Karpas-422 (cell line): ENCODE measurements around the gene ZNF22. TPM values are rescaled to one million over a fixed set of nuclear protein-coding genes. Genes with fewer than 3 reads are reported as not detected.
A peak's percentile ranks its signal among the peaks of the same experiment; 100 is the strongest.

Experiments used
- DNase-seq: peaks from one replicate; pipeline ENCODE4 v3.0.0-alpha.2; 2015
- H2AFZ ChIP-seq: fragments of 200-600 bp; sonication (generic); 2 replicates; pipeline ENCODE4 v1.6.1; 2014; ENCODE audit warnings: antibody characterized with exemption, low read length, mixed read lengths
- H3K27ac ChIP-seq: fragments of 200-600 bp; sonication (generic); 2 replicates; pipeline ENCODE4 v1.5.1; 2014; ENCODE audit warnings: mild to moderate bottlenecking, low read length, moderate library complexity
- H3K27me3 ChIP-seq: fragments of 200-600 bp; sonication (generic); 2 replicates; pipeline ENCODE4 v1.6.1; 2014; ENCODE audit warnings: low read length, mixed read lengths
- H3K36me3 ChIP-seq: fragments of 200-600 bp; sonication (generic); 2 replicates; pipeline ENCODE4 v1.6.1; 2014; ENCODE audit warnings: low read length, mixed read lengths; ENCODE audit not compliant: insufficient read depth
- H3K4me1 ChIP-seq: fragments of 200-600 bp; sonication (generic); 2 replicates; pipeline ENCODE4 v1.6.1; 2014; ENCODE audit warnings: mild to moderate bottlenecking, low read length, mixed read lengths
- H3K4me2 ChIP-seq: fragments of 200-600 bp; sonication (generic); 2 replicates; pipeline ENCODE4 v1.6.1; 2014; ENCODE audit warnings: low read length, low read depth, mild to moderate bottlenecking; ENCODE audit not compliant: poor library complexity, severe bottlenecking
- H3K4me3 ChIP-seq: fragments of 200-600 bp; sonication (generic); 2 replicates; pipeline ENCODE4 v1.5.1; 2014; ENCODE audit warnings: mild to moderate bottlenecking, antibody characterized with exemption, low read length, mixed read lengths
- H3K79me2 ChIP-seq: fragments of 200-600 bp; sonication (generic); 2 replicates; pipeline ENCODE4 v1.6.1; 2014; ENCODE audit warnings: mild to moderate bottlenecking, low read length, mixed read lengths
- H3K9ac ChIP-seq: fragments of 200-600 bp; sonication (generic); 2 replicates; pipeline ENCODE4 v1.6.0; 2014; ENCODE audit warnings: low read length
- H3K9me2 ChIP-seq: fragments of 200-600 bp; sonication (generic), shearing (Covaris generic); replicated peaks from 2 replicates; pipeline ENCODE4 v1.6.0; 2014; ENCODE audit warnings: mild to moderate bottlenecking, low read length, moderate library complexity; ENCODE audit not compliant: insufficient read depth
- H3K9me3 ChIP-seq: fragments of 300-700, 200-600 bp; sonication (generic); 2 replicates; pipeline ENCODE4 v1.6.1; 2014; ENCODE audit warnings: low read length, mixed read lengths
- H4K20me1 ChIP-seq: fragments of 200-600 bp; sonication (generic); 2 replicates; pipeline ENCODE4 v1.6.1; 2014; ENCODE audit warnings: mild to moderate bottlenecking, antibody characterized with exemption, low read length, low read depth; ENCODE audit not compliant: insufficient read depth
- total RNA-seq: library from RNA; depleted of rRNA; stranded (reverse); fragments of >200 nt; shearing (Covaris generic); gene quantifications from 2 replicates; pipeline ENCODE4 v1.2.3, GENCODE V29; 2014; ENCODE audit warnings: low replicate concordance

Gene ZNF22
- total RNA-seq, 1 experiment from 2014 or later, result 53.2 TPM

- Histone ChIP-seq H3K27ac (no peak overlapping the region), H3K4me3 (no peak overlapping the region), H3K27me3 (no peaks in the 10 kb centered on the region), H3K9ac (no peak overlapping the region), H4K20me1 (no peaks in the 10 kb centered on the region), H3K9me2 (no peaks in the 10 kb centered on the region), H3K4me2 (no peak overlapping the region), H3K9me3 (no peaks in the 10 kb centered on the region), H2AFZ (peak overlapping the region; percentile 57; the same call in 1 of the 2 replicates), H3K4me1 (peaks cover 65% of the 10 kb centered on the region), H3K79me2 (no peaks in the 10 kb centered on the region), H3K36me3 (no peaks in the 10 kb centered on the region)
- no peak for DNase-seq
These were observed 33.8 kb upstream of the ZNF22 start for GRCh38 chr10:44966816-44967509.

- Histone ChIP-seq H2AFZ (peak overlapping the region; percentile 52; the same call in 1 of the 2 replicates), H3K36me3 (no peaks in the 10 kb centered on the region), H3K9me3 (no peaks in the 10 kb centered on the region), H3K4me1 (peaks cover 59% of the 10 kb centered on the region), H3K4me3 (no peak overlapping the region), H3K9ac (peak overlapping the region; percentile 23), H3K9me2 (no peaks in the 10 kb centered on the region), H3K4me2 (peak overlapping the region; percentile 14), H4K20me1 (no peaks in the 10 kb centered on the region), H3K27me3 (no peaks in the 10 kb centered on the region), H3K27ac (no peak overlapping the region), H3K79me2 (no peaks in the 10 kb centered on the region)
- no peak for DNase-seq
These were observed 33.1 kb upstream of the ZNF22 start for GRCh38 chr10:44967616-44968015.

GRCh38 chr10:44968091-44968490 is 32.6 kb upstream of the ZNF22 start:
- no peaks in the 10 kb centered on the region for H3K36me3 ChIP-seq
- H3K9me3 ChIP-seq, result no peaks in the 10 kb centered on the region
- H4K20me1 ChIP-seq, result no peaks in the 10 kb centered on the region
- H3K4me2 ChIP-seq, result peak overlapping the region; percentile 14
- H3K9me2 ChIP-seq, result no peaks in the 10 kb centered on the region
- peaks cover 59% of the 10 kb centered on the region for H3K4me1 ChIP-seq
- H3K27me3 ChIP-seq, result no peaks in the 10 kb centered on the region
- H3K9ac ChIP-seq, result peak overlapping the region; percentile 23
- H3K79me2 ChIP-seq, result no peaks in the 10 kb centered on the region
- no peak overlapping the region for H3K4me3 ChIP-seq
- peak overlapping the region; percentile 52; the same call in 1 of the 2 replicates for H2AFZ ChIP-seq
- DNase-seq, result peak; percentile 79
- H3K27ac ChIP-seq, result no peak overlapping the region

GRCh38 chr10:44968500-44969400 is 32.0 kb upstream of the ZNF22 start:
- Histone ChIP-seq H3K27ac (no peak overlapping the region), H3K9me2 (no peaks in the 10 kb centered on the region), H3K79me2 (no peaks in the 10 kb centered on the region), H3K9me3 (no peaks in the 10 kb centered on the region), H3K9ac (peak overlapping the region; percentile 23; the same call in 1 of the 2 replicates), H3K36me3 (no peaks in the 10 kb centered on the region), H3K4me2 (peak overlapping the region; percentile 14), H3K27me3 (no peaks in the 10 kb centered on the region), H3K4me3 (no peak overlapping the region), H3K4me1 (peaks cover 59% of the 10 kb centered on the region), H4K20me1 (no peaks in the 10 kb centered on the region), H2AFZ (no peak overlapping the region)
- no peak for DNase-seq

- no peak overlapping the region for H3K4me3 ChIP-seq
- no peak overlapping the region for H2AFZ ChIP-seq
- no peaks in the 10 kb centered on the region for H3K36me3 ChIP-seq
- no peak overlapping the region for H3K27ac ChIP-seq
- no peaks in the 10 kb centered on the region for H3K27me3 ChIP-seq
- DNase-seq, result no peak
- H3K9ac ChIP-seq, result no peak overlapping the region
- H4K20me1 ChIP-seq, result no peaks in the 10 kb centered on the region
- H3K9me2 ChIP-seq, result no peaks in the 10 kb centered on the region
- no peaks in the 10 kb centered on the region for H3K9me3 ChIP-seq
- H3K79me2 ChIP-seq, result no peaks in the 10 kb centered on the region
- H3K4me2 ChIP-seq, result no peak overlapping the region
- peaks cover 58% of the 10 kb centered on the region for H3K4me1 ChIP-seq
These were observed 30.9 kb upstream of the ZNF22 start for GRCh38 chr10:44969854-44970253.

- no peak overlapping the region for H3K4me2 ChIP-seq
- H3K36me3 ChIP-seq, result no peaks in the 10 kb centered on the region
- H3K27me3 ChIP-seq, result no peaks in the 10 kb centered on the region
- H2AFZ ChIP-seq, result no peak overlapping the region
- H3K4me3 ChIP-seq, result no peak overlapping the region
- no peaks in the 10 kb centered on the region for H3K79me2 ChIP-seq
- H4K20me1 ChIP-seq, result no peaks in the 10 kb centered on the region
- no peak for DNase-seq
- H3K9ac ChIP-seq, result no peak overlapping the region
- H3K9me2 ChIP-seq, result no peaks in the 10 kb centered on the region
- H3K27ac ChIP-seq, result no peak overlapping the region
- H3K4me1 ChIP-seq, result peaks cover 48% of the 10 kb centered on the region
- no peaks in the 10 kb centered on the region for H3K9me3 ChIP-seq
These were observed 29.8 kb upstream of the ZNF22 start for GRCh38 chr10:44970812-44971395.

GRCh38 chr10:44971434-44971833 is 29.3 kb upstream of the ZNF22 start:
- H3K36me3 ChIP-seq, result no peaks in the 10 kb centered on the region
- no peaks in the 10 kb centered on the region for H4K20me1 ChIP-seq
- H3K27ac ChIP-seq, result no peak overlapping the region
- H3K4me1 ChIP-seq, result peaks cover 43% of the 10 kb centered on the region
- no peaks in the 10 kb centered on the region for H3K27me3 ChIP-seq
- H2AFZ ChIP-seq, result no peak overlapping the region
- H3K4me3 ChIP-seq, result no peak overlapping the region
- H3K9me3 ChIP-seq, result no peaks in the 10 kb centered on the region
- H3K79me2 ChIP-seq, result no peaks in the 10 kb centered on the region
- H3K9ac ChIP-seq, result no peak overlapping the region
- no peaks in the 10 kb centered on the region for H3K9me2 ChIP-seq
- no peak for DNase-seq
- H3K4me2 ChIP-seq, result no peak overlapping the region
